ENCODE data around the gene TRIM15.

GRCh38 chr6:30211306-30211705 is 48.0 kb downstream of the TRIM15 start:
- TF ChIP-seq SIX5 (IDR thresholded peaks at IDR 0.05; ENCODE audit: borderline replicate concordance in 1 of 2, insufficient read depth in 1 of 2, low read depth in 1 of 2, low read length in 2 of 2) (no peak), ILF3 (IDR thresholded peaks at IDR 0.05; ENCODE audit: borderline replicate concordance) (no peak), TAF7 (tag; IDR thresholded peaks at IDR 0.05) (no peak), ZBTB26 (CRISPR knock-in tag; IDR thresholded peaks at IDR 0.05) (no peak), ZFP36 (IDR thresholded peaks at IDR 0.05; ENCODE audit: low read depth, low read length, partially characterized antibody) (no peak), ZNF280A (IDR thresholded peaks at IDR 0.05; ENCODE audit: low read depth, partially characterized antibody) (no peak), POLR2G (IDR thresholded peaks at IDR 0.05; ENCODE audit: low read depth, low read length) (no peak), ZHX1 (conservative IDR thresholded peaks at IDR 0.05; ENCODE audit: low read length) (no peak), CTCF (IDR thresholded peaks at IDR 0.05 in 2 of 3, conservative IDR thresholded peaks at IDR 0.05 in 1 of 3; ENCODE audit: insufficient read depth in 2 of 3, low read depth in 1 of 3, low read length in 3 of 3) (no peak), EZH2 (IDR thresholded peaks at IDR 0.05; ENCODE audit: borderline replicate concordance, low read depth, low read length) (no peak), SMARCA5 (IDR thresholded peaks at IDR 0.05) (no peak), BCLAF1 (IDR thresholded peaks at IDR 0.05; ENCODE audit: borderline replicate concordance in 1 of 2, control insufficient read depth in 1 of 2, low read depth in 2 of 2, low read length in 1 of 2) (no peak), POLR2AphosphoS5 (IDR thresholded peaks at IDR 0.05; ENCODE audit: control insufficient read depth, insufficient read depth, low read depth, low read length) (no peak), HIVEP1 (CRISPR knock-in tag; IDR thresholded peaks at IDR 0.05) (no peak)

All from K562 (cell line).